Keratinocyte (primary cell): Measurements from ENCODE around the gene UBE2F. TPM values are rescaled to one million over a fixed set of nuclear protein-coding genes. Genes with fewer than 3 reads are reported as not detected.

Source experiments
- DNase-seq: peaks from one replicate; pipeline ENCODE4 v3.0.0-alpha.2; 2011; ENCODE audit warnings: low read depth, missing footprints, low spot score
- FAIRE-seq: peaks from 2 replicates; lab custom pipeline; 2011; peaks lifted over from hg19 to GRCh38; lab: Jason Lieb, UNC
- H2AFZ ChIP-seq: 2 replicates; pipeline ENCODE4 v1.6.0; 2012; ENCODE audit warnings: low read length, control low read depth, inconsistent platforms; ENCODE audit not compliant: control insufficient read depth
- H3K27ac ChIP-seq: 2 replicates; pipeline ENCODE4 v1.5.1; 2011; ENCODE audit warnings: low read length; ENCODE audit not compliant: control insufficient read depth, insufficient read depth
- H3K27me3 ChIP-seq: 3 replicates; pipeline ENCODE4 v1.6.0; 2011; ENCODE audit warnings: low read length; ENCODE audit not compliant: control insufficient read depth, insufficient read depth; ENCODE audit errors: extremely low read depth
- H3K36me3 ChIP-seq, 2 experiments: 2 replicates in 1 of 2; 3 replicates in 1 of 2; pipeline ENCODE4 v1.5.1; 2011; ENCODE audit warnings: low read length in 2 of 2, mild to moderate bottlenecking in 1 of 2; ENCODE audit not compliant: control insufficient read depth in 2 of 2, insufficient read depth in 2 of 2; ENCODE audit errors: extremely low read depth in 1 of 2
- H3K4me1 ChIP-seq: 3 replicates; pipeline ENCODE4 v1.5.1; 2011; ENCODE audit warnings: low read length; ENCODE audit not compliant: control insufficient read depth, insufficient read depth; ENCODE audit errors: extremely low read depth
- H3K4me2 ChIP-seq: 3 replicates; pipeline ENCODE4 v1.6.0; 2011; ENCODE audit warnings: low read depth, low read length; ENCODE audit not compliant: control insufficient read depth, insufficient read depth; ENCODE audit errors: extremely low read depth
- H3K4me3 ChIP-seq, 3 experiments: fragments of 200-600 bp in 1 of 3; sonication (generic) in 1 of 3; 2 replicates in 2 of 3; 3 replicates in 1 of 3; pipeline ENCODE4 v1.5.1; 2011 to 2016; ENCODE audit warnings: low read length in 3 of 3, mild to moderate bottlenecking in 3 of 3, control low read depth in 2 of 3, inconsistent platforms in 1 of 3, low read depth in 1 of 3, mixed read lengths in 1 of 3, mixed run types in 1 of 3, moderate library complexity in 1 of 3; ENCODE audit not compliant: control insufficient read depth in 2 of 3, insufficient read depth in 2 of 3; ENCODE audit errors: extremely low read depth in 1 of 3
- H3K79me2 ChIP-seq: 2 replicates; pipeline ENCODE4 v1.6.0; 2012; ENCODE audit warnings: low read length; ENCODE audit not compliant: control insufficient read depth, insufficient read depth
- H3K9ac ChIP-seq: 3 replicates; pipeline ENCODE4 v1.6.0; 2011; ENCODE audit warnings: low read length; ENCODE audit not compliant: control insufficient read depth, insufficient read depth; ENCODE audit errors: extremely low read depth
- H3K9me1 ChIP-seq: 3 replicates; pipeline ENCODE4 v1.6.0; 2011; ENCODE audit warnings: low read length; ENCODE audit not compliant: control insufficient read depth, insufficient read depth; ENCODE audit errors: extremely low read depth
- H3K9me3 ChIP-seq: 2 replicates; pipeline ENCODE4 v1.5.1; 2012; ENCODE audit warnings: low read depth, low read length; ENCODE audit not compliant: control insufficient read depth
- H4K20me1 ChIP-seq: 3 replicates; pipeline ENCODE4 v1.6.0; 2011; ENCODE audit warnings: low read length; ENCODE audit not compliant: control insufficient read depth, insufficient read depth; ENCODE audit errors: extremely low read depth
- EZH2 ChIP-seq: IDR thresholded peaks from one replicate; pipeline ENCODE4 v1.6.1; 2012; ENCODE audit warnings: inconsistent platforms, mild to moderate bottlenecking, low read length, moderate library complexity
- dilution Hi-C: fragments of 300-500 bp; cut with MboI; formaldehyde crosslinking; loops from one replicate; pipeline ENCODE4 v1.7.0; 2020; ENCODE audit warnings: low sequenced_read_pairs; ENCODE audit not compliant: extremely low pct_ligation_motif_present
- polyA plus RNA-seq, 5 experiments: library from polyadenylated mRNA; depleted of rRNA in 3 of 5; stranded (reverse) in 3 of 5; stranded (forward) in 1 of 5; unstranded in 1 of 5; fragments of >200 nt; gene quantifications; 1 replicate in 1 of 5; 2 replicates in 3 of 5; 3 replicates in 1 of 5; pipeline versions ENCODE4 v1.2.1 to v1.2.3, GENCODE V29; 2011 to 2012; ENCODE audit warnings: missing spikeins in 2 of 5, low read depth in 1 of 5, low replicate concordance in 1 of 5
- TF ChIP-seq, protein P1 (sequence below), 3 experiments: IDR thresholded peaks in 1 of 3; conservative IDR thresholded peaks in 1 of 3; optimal IDR thresholded peaks in 1 of 3; 2 replicates in 2 of 3; 3 replicates in 1 of 3; pipeline versions ENCODE3 to v1.5.1; 2011; ENCODE audit warnings: low read length in 3 of 3, mild to moderate bottlenecking in 3 of 3, moderate library complexity in 2 of 3, control low read depth in 1 of 3, inconsistent platforms in 1 of 3; ENCODE audit not compliant: insufficient read depth in 2 of 3; ENCODE audit errors: extremely low read depth in 1 of 3

Gene UBE2F
- polyA plus RNA-seq, 1 donor (not counting 4 experiments of a cell fraction or from before 2014, with no cell fraction given): 95.6 TPM

DNA sequence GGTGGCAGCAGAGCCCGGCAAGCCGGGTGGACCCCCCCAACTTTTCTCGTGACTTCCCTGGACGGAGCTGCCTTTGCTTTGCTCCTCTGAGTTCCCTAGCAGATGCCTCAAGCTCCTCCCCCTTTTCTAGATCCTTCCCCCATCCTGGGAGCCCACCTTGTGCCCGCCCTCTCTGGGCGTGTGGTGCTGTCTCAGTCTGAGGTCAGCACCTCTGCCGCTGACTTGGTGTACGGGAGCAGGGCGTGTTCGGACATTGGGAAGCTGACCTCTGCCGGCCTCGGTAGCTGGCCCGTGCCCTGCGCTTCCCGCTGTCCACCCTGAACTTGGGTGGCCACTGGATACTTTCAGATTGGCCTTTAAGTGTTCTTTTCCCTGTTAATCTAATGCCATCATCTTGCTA is 113.7 kb downstream of the UBE2F start:
- Histone ChIP-seq H3K27me3 (no peaks in the 10 kb centered on the region), H3K9me3 (no peaks in the 10 kb centered on the region), H3K4me3 (no peak overlapping the region), H3K9me1 (no peaks in the 10 kb centered on the region), H3K4me2 (no peak overlapping the region), H2AFZ (no peak overlapping the region), H3K4me1 (no peaks in the 10 kb centered on the region), H3K9ac (no peak overlapping the region), H3K79me2 (no peaks in the 10 kb centered on the region), H4K20me1 (no peaks in the 10 kb centered on the region), H3K27ac (no peak overlapping the region), H3K36me3 (peaks cover 12 to 30% of the 10 kb centered on the region in 2 experiments)
- TF ChIP-seq, protein P1, sequence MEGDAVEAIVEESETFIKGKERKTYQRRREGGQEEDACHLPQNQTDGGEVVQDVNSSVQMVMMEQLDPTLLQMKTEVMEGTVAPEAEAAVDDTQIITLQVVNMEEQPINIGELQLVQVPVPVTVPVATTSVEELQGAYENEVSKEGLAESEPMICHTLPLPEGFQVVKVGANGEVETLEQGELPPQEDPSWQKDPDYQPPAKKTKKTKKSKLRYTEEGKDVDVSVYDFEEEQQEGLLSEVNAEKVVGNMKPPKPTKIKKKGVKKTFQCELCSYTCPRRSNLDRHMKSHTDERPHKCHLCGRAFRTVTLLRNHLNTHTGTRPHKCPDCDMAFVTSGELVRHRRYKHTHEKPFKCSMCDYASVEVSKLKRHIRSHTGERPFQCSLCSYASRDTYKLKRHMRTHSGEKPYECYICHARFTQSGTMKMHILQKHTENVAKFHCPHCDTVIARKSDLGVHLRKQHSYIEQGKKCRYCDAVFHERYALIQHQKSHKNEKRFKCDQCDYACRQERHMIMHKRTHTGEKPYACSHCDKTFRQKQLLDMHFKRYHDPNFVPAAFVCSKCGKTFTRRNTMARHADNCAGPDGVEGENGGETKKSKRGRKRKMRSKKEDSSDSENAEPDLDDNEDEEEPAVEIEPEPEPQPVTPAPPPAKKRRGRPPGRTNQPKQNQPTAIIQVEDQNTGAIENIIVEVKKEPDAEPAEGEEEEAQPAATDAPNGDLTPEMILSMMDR (optimal IDR thresholded peaks at IDR 0.05 in 1 of 3, IDR thresholded peaks at IDR 0.05 in 1 of 3, conservative IDR thresholded peaks at IDR 0.05 in 1 of 3; ENCODE audit: extremely low read depth in 1 of 3, insufficient read depth in 2 of 3, low read length in 3 of 3): no peak
- no peak for TF ChIP-seq EZH2
- FAIRE-seq (no peak), DNase-seq (no peak)
- dilution Hi-C loops: no loop called here

- no peak overlapping the region for H3K9ac ChIP-seq
- H3K9me3 ChIP-seq: no peaks in the 10 kb centered on the region
- no peaks in the 10 kb centered on the region for H4K20me1 ChIP-seq
- DNase-seq (no peak), FAIRE-seq (no peak)
- dilution Hi-C loops: no loop called here
- no peak overlapping the region for H3K27ac ChIP-seq
- no peaks in the 10 kb centered on the region for H3K4me1 ChIP-seq
- no peaks in the 10 kb centered on the region for H3K27me3 ChIP-seq
- H3K79me2 ChIP-seq: no peaks in the 10 kb centered on the region
- no peak overlapping the region for H3K4me3 ChIP-seq
- TF ChIP-seq EZH2: no peak
- TF ChIP-seq, protein P1 (optimal IDR thresholded peaks at IDR 0.05 in 1 of 3, IDR thresholded peaks at IDR 0.05 in 1 of 3, conservative IDR thresholded peaks at IDR 0.05 in 1 of 3; ENCODE audit: extremely low read depth in 1 of 3, insufficient read depth in 2 of 3, low read length in 3 of 3): no peak
- H2AFZ ChIP-seq: no peak overlapping the region
- H3K36me3 ChIP-seq: peaks cover 12 to 30% of the 10 kb centered on the region in 2 experiments
- no peak overlapping the region for H3K4me2 ChIP-seq
- no peaks in the 10 kb centered on the region for H3K9me1 ChIP-seq
Measured at GRCh38 chr2:238081150-238081549, 114.3 kb downstream of the UBE2F start.
